Gastroesophageal sphincter (tissue), 3 donors: ENCODE measurements around the gene CENPN.

Experiments
- CTCF ChIP-seq, 4 experiments: fragments of 200-600 bp in 2 of 4; fragments of 450-650 bp in 2 of 4; sonication (generic) in 1 of 4; IDR thresholded peaks; one replicate each; pipeline ENCODE4 v1.5.1; 2017 to 2019; ENCODE audit warnings: antibody characterized with exemption in 4 of 4, mild to moderate bottlenecking in 2 of 4, moderate library complexity in 2 of 4
- POLR2A ChIP-seq, 2 donors: fragments of 450-650 bp; IDR thresholded peaks; one replicate each; pipeline ENCODE4 v1.6.1; 2017; ENCODE audit warnings: antibody characterized with exemption in 2 of 2, mild to moderate bottlenecking in 2 of 2, moderate library complexity in 1 of 2
- POLR2AphosphoS5 ChIP-seq: sonication (generic); formaldehyde crosslinking; IDR thresholded peaks from one replicate; pipeline ENCODE4 v1.6.1; 2017; ENCODE audit warnings: antibody characterized with exemption

- no peak for TF ChIP-seq CTCF (IDR thresholded peaks at IDR 0.05)
- no peak for TF ChIP-seq POLR2A (IDR thresholded peaks at IDR 0.05)
- no peak for TF ChIP-seq POLR2AphosphoS5
These were observed 35.2 kb upstream of the CENPN start for GRCh38 chr16:80971819-80972218.
